A549 treated with AZD2906 at 1 μM for 4 hours (cell line): ENCODE measurements around the gene VWA2. TPM values are rescaled to one million over a fixed set of nuclear protein-coding genes. Genes with fewer than 3 reads are reported as not detected.

Experiments used
- total RNA-seq: library from RNA; stranded (reverse); fragments of 200-300 nt; extraction: Qiagen RNA extraction; gene quantifications from 5 replicates; pipeline ENCODE4 v1.2.3, GENCODE V29; 2022

VWA2 gene, protein sequence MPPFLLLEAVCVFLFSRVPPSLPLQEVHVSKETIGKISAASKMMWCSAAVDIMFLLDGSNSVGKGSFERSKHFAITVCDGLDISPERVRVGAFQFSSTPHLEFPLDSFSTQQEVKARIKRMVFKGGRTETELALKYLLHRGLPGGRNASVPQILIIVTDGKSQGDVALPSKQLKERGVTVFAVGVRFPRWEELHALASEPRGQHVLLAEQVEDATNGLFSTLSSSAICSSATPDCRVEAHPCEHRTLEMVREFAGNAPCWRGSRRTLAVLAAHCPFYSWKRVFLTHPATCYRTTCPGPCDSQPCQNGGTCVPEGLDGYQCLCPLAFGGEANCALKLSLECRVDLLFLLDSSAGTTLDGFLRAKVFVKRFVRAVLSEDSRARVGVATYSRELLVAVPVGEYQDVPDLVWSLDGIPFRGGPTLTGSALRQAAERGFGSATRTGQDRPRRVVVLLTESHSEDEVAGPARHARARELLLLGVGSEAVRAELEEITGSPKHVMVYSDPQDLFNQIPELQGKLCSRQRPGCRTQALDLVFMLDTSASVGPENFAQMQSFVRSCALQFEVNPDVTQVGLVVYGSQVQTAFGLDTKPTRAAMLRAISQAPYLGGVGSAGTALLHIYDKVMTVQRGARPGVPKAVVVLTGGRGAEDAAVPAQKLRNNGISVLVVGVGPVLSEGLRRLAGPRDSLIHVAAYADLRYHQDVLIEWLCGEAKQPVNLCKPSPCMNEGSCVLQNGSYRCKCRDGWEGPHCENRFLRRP
- total RNA-seq = 0.03 to 0.06 TPM (median 0.03 TPM) in 4 of 5 replicates, not detected in the other

DNA sequence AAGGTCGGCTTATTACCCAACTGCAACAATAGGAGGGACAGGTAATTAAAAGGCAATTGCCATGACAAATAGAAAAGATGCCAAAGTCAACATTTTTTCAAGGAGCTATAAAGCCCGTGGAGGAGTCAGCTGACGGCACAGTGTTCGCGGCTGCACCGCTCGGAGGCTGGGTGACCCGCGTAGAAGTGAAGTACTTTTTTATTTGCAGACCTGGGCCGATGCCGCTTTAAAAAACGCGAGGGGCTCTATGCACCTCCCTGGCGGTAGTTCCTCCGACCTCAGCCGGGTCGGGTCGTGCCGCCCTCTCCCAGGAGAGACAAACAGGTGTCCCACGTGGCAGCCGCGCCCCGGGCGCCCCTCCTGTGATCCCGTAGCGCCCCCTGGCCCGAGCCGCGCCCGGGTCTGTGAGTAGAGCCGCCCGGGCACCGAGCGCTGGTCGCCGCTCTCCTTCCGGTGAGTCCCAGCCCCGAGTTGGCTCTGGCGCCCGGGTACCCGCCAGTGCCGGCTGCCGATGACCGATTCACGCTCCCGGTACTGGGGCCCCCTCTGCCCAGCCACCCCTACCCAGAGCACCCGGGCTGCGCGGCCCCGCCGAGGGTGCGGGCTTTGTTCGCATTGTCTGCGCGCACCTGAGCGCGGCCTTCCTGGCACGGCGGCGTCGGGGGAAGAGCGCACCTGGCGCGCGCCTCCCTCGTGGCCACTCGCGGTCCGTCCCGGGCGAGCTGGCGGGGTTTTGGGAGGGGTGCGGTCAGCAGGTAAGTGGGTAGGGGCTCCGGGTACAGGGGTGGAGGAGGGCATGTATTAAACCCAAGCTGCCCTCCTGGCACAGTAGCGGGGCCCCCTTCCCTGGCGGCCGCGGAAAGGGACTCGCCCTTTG is at the start of gene VWA2:
Gene VWA2, plus strand, starts transcription at position 138 of the 877 bp plus-strand sequence. CDS start 9,460 bp downstream, outside the sequence.

Other genes starting within 250 kb of the VWA2 start
- 0.91 to 1.5 TPM (median 1.3 TPM) in 5 replicates for gene ADRB1, start 195.4 kb upstream of the VWA2 start, total RNA-seq
- gene CCDC186, start 65.1 kb upstream of the VWA2 start, total RNA-seq = 4.0 to 6.1 TPM (median 5.0 TPM) in 5 replicates
- not detected in 5 replicates for gene TDRD1, start 59.9 kb upstream of the VWA2 start, total RNA-seq
- gene AFAP1L2, start 165.2 kb downstream of the VWA2 start, total RNA-seq = 19.3 to 24.0 TPM (median 21.7 TPM) in 5 replicates